Endothelial cell of hepatic sinusoid (primary cell): ENCODE data around the gene TRIM40.
"Not testable (repeated sequence)": the region's sequence is repeated elsewhere in the genome, so short reads cannot be mapped to it uniquely, and the experiment has no call there.

Experiments used
- in situ Hi-C: cut with HindIII; loops from 2 replicates; pipeline ENCODE4 v1.10.0; 2017; ENCODE audit warnings: low sequenced_read_pairs

TRIM40 gene

DNA sequence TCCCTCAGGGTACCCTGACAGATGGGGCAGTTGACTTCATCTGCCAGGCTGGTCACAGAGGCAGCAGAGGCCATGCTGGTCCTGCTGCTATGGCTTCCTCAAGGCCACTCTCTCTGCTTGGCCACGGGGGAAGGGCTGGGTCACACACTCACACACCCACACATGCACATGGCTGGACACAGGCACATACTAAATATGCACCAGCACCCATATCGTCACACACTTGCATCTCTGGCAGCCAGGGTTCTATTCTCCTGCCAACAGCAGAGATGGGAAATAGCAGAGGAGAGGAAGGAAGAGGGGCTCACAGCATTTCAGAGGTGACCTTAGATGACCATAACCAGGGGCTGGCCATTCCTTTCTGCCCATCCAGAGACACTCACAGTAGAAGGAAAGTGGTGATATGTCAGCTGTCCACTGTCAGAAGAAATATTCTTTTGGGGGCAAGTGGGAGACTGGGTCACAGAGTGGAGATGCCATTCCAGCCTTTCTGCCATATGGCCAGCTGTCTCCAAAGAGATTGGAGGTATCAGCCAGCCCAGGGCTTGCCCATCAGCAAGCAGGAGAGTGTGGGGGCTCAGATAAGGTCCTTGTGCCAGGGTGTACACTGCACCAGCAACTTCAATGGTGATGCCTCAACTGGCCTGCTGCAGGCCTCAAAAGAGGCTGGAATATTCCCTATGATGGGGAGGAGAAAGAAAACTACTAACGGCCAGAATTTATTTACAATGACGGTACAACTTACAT lies 25.0 kb downstream of the TRIM40 start, which contains the start of gene TRIM10:
Gene TRIM10 (minus strand): TSS at position 427 of the 747 bp plus-strand sequence. CDS start 353 bp downstream, at position 74.
- in situ Hi-C loops, result no loop called here

DNA sequence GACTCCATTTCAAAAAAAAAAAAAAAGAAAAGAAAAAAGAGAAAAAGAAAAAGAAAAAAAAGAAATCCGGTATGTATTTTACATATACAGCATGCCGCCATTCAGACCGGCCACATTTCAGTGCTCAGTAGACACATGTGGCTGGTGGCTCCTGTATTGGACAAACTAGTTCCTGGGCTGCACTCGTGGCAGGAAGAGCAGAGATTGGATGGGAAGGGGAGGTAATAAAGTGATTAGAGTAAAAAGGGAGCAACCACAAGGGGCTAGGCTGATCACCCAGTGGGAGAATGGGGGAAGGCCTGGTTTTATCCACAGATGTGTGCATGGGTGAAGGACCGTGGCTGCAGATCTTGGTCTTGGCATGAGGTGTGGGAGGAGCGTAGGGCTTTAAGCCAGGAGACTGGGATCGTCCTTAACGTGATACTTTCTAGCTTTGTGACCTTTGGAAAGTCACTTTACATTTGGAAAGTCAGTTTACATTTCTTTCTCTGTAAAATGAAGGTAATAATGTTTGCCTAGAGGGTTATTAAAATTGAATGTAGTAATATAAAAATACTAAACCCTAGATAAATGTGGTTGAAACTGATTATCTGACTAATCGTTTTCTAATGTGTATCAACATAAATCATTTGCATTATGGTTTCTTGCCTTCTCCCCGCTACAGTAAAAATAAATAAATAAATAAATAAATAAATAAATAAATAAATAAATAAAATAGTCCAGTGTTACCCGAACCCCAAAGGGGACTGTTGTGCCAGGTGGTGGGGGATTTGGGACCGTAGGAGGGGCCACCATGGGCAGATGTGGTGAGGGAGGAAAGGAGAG lies 26.5 kb downstream of the TRIM40 start:
- in situ Hi-C loops, result no loop called here

DNA sequence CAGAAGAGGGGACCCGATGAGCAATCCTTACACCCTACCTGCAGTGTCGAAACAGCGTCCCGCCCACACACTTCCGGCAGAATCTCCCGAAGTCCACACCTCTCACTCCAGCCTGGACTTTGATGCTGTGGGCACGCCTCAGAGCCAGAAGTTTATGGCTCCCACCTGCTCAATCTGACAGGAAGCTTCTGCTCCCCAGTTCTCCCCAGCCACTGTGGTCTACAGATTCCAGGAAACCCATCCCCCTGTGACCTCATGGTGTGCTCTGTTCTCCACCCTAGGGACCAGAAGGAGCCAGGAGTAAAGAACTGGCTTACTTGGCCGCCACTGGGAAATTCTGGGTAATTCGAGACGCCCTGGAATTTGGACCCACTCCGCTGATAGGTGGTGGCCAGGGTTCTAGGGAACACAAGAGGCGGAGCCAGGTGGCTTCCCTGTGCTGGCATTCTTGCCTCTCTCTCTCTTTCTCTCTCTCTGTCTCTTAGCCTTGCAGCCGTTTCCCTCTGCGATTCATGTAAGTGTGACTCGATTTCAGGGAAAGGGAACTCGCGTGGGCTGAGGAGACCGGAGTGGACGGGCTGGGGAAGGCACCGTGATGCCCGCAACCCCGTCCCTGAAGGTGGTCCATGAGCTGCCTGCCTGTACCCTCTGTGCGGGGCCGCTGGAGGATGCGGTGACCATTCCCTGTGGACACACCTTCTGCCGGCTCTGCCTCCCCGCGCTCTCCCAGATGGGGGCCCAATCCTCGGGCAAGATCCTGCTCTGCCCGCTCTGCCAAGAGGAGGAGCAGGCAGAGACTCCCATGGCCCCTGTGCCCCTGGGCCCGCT lies 27.4 kb downstream of the TRIM40 start, which contains the start of gene TRIM15:
Gene TRIM15 (plus strand): TSS at position 457 of the 828 bp plus-strand sequence. CDS start 139 bp downstream, at position 596.
- in situ Hi-C loops, result no loop called here

DNA sequence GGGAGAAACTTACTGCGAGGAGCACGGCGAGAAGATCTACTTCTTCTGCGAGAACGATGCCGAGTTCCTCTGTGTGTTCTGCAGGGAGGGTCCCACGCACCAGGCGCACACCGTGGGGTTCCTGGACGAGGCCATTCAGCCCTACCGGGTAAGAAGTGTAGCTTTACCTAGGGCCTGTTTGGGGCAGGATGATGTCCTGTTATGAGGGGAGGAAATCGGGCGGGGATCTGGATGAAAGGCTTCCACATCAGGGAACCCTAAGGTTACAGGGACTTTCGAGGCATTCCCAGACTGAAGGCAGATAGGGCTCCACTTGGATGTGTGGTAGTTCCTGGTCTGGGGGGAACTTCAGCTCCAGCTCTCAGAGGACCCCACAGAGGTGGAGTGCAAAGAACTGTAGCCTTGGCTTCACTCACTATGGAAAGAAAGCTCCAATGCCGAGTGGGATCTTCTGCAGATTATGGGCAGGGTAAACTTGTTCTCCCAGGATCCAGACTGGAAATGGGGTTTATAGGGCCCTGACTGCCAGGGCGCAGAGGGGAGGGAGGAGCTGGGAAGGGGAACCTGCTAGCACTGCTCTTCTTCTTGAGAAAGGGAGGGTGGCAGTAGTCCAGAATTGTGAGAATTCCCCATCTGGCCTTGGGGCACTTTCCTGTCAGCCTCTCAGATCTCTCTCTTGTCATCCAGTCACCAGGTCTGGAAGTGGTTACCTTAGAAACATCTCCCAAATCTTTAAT lies 28.1 kb downstream of the TRIM40 start:
- in situ Hi-C loops, result no loop called here

DNA sequence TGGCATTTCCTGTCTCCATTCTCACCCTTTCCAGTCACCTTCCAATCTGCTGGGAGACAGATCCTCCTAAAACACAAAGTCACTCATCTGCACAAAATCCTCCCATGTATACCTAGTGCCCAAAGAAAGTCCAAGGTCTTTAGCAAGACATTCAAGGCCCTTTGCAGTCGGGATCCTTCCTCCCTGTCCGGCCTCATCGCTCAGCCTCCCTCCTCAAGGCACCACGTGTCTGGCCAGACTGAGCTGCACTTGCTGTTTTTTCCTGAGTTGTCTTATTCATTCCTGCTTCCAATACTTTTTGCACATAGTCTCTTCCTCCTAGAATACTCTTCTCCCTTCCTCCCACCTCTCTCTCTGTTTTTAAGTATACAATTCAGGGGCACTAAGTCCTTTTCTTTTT lies 28.8 kb downstream of the TRIM40 start:
- in situ Hi-C loops, result no loop called here

DNA sequence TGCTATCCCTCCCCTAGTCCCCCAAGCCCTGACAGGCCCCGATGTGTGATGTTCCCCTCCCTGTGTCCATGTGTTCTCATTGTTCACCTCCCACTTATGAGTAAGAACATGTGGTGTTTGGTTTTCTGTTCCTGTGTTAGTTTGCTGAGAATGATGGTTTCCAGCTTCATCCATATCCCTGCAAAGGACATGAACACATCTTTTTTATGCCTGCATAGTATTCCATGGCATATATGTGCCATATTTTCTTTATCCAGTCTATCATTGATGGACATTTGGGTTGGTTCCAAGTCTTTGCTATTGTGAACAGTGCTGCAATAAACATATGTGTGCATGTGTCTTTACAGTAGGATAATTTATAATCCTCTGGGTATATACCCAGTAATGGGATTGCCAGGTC lies 29.3 kb downstream of the TRIM40 start:
- in situ Hi-C loops, result not testable (repeated sequence)

DNA sequence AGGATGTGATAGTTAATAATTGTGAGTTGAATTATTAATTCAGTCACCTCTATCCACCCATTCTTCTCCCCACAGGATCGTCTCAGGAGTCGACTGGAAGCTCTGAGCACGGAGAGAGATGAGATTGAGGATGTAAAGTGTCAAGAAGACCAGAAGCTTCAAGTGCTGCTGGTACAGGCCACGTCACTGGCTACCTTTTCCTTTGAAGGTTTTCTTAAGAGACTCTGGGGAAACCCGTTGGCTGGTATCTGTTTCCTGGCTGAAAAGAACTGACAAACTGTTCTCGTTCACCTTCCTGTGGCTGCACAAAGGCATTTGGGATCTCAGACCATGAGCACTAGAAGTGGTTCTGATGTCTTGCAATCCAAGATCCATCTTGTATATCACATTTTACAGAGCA lies 31.2 kb downstream of the TRIM40 start:
- in situ Hi-C loops, result no loop called here

DNA sequence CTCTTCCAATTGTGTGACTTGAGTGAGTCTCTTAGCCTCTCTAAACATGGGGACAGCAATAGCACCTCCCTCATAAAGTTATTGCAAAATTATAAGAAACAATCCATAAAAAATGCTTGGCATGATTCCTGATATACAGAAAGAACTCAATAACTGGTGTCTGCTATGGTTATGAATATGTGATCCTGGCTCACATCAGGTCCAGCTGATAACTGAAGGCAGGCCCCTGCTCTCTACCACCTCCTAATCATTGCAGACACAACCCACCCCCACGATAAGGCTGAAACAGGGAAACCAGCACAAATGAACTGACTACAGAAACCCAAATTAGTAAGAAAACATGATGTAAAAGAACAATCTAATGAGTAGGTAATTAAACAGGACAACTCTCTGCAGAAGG lies 32.8 kb downstream of the TRIM40 start:
- in situ Hi-C loops, result no loop called here

DNA sequence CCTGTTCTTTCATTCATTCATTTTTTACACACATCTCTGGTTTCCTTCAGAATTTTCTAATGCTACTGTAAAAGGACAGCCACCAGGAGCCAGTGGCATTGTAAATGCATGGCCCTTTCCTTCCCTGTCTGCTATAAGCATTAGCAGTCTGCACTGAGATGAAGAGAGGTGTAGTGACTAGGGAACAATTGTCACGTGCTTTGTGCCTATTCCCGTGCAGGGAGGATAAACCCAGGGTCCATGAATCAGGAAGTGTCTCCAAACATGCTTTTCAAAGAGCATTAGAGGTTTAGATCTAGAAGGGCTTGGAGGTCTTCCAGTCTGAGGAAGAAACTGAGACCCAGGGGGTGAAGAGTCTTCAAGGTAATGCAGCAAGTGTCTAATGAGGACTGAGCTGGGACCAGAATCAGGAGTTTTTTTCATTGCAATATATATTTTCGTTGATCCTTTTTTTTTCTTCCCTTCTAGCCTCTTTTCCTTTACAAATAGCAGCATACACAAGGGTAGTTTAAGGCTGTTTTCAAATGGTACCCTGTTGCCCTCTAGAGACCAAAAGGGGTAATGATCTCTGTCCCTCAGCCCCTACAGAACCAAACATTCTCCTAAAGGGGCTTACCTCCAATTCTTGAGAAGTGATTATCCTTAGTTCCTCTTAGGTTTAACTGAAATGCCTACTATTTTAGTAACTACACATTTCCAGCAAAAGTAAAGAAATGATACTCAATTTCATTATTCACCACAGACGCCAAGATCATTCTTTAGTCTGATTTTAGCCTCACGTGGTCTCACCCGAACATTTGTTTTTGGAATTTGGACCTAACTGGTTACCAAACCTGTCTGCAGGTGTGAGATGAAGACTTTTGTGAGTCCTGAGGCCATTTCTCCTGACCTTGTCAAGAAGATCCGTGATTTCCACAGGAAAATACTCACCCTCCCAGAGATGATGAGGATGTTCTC lies 34.0 kb downstream of the TRIM40 start:
- in situ Hi-C loops, result no loop called here

DNA sequence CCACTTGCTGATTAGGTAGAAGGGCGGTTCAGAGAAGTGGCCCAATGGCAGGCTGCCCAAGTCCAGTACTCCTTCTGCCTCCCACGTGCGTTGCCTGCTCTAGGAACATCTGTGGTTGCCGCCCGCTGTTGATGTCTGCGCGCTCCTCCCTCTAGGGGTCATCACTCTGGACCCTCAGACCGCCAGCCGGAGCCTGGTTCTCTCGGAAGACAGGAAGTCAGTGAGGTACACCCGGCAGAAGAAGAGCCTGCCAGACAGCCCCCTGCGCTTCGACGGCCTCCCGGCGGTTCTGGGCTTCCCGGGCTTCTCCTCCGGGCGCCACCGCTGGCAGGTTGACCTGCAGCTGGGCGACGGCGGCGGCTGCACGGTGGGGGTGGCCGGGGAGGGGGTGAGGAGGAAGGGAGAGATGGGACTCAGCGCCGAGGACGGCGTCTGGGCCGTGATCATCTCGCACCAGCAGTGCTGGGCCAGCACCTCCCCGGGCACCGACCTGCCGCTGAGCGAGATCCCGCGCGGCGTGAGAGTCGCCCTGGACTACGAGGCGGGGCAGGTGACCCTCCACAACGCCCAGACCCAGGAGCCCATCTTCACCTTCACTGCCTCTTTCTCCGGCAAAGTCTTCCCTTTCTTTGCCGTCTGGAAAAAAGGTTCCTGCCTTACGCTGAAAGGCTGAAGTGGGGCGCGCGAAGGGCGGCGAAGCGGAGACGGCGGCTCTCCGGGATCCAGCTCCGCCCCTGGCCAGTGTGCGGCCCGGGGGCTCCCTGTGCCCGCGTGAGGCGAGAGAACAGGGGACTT lies 35.9 kb downstream of the TRIM40 start:
- in situ Hi-C loops, result no loop called here

DNA sequence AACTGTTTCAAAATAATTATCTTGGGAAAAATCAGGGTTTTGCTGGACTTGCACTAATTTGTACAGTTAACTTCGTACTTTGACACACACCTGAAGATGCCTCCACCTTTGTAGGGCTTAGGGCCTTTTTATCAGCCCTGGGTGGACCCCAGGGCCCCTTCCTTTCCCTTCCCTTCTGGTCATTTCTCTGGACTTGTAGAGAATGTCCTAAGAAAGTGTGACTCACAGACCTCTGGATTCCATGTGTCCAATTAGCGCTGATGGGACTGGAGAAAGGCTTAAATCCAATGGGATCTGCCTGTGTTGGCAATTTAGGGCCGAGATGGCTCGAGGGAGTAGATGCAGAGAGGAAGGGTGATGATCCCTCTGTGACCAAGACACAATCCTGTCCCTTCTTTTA lies 36.7 kb downstream of the TRIM40 start:
- in situ Hi-C loops, result no loop called here

DNA sequence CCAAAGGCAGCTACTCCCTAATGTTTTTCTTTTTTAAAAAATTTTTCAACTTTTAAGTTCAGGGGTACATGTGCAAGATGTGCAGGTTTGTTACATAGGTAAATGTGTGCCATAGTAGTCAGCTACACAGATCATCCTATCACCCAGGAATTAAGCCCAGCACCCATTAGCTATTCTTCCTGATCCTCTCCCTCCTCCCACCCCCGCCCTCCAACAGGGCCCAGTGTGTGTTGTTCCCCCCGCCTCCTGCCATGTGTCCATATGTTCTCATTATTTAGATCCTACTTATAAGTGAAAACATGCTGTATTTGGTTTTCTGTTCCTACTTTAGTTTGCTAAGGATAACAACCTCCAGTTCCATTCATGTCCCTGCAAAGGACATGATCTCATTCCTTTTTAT lies 39.8 kb downstream of the TRIM40 start:
- in situ Hi-C loops, result no loop called here

DNA sequence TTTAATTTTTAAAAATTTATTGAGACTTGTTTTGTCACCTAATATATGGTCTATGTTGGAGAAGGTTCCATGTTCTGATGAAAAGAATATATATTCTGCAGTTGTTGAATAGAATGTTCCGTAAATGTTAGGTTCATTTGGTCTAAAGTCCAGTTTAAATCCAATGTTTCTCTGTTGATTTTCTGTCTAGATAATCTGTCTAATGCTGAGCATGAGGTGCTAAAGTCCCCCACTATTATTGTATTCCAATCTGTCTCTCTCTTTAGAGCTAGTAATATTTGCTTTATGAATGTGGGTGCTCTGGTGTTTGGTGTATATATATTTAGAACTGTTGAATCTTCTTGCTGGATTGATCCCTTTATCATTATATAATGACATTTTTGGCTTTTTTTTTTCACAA lies 42.9 kb downstream of the TRIM40 start:
- in situ Hi-C loops, result no loop called here

DNA sequence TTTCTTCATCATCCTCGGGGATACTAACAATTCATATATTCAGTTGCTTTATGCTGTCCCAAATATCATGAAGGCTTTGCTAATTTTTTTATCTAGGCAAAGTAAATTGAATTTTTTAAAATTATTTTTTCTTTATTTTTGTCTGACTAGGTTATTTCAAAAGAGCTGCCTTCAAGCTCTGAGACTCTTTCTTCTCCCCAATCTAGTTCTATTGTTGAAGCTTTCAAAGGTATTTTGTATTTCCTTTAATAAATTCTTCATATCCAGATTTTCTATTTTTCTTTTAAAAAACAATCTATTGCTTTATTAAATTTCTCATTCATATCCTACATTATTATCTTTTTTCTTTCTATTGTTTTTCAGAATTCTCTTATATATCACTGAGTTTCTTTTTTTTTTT lies 44.2 kb downstream of the TRIM40 start:
- in situ Hi-C loops, result no loop called here

DNA sequence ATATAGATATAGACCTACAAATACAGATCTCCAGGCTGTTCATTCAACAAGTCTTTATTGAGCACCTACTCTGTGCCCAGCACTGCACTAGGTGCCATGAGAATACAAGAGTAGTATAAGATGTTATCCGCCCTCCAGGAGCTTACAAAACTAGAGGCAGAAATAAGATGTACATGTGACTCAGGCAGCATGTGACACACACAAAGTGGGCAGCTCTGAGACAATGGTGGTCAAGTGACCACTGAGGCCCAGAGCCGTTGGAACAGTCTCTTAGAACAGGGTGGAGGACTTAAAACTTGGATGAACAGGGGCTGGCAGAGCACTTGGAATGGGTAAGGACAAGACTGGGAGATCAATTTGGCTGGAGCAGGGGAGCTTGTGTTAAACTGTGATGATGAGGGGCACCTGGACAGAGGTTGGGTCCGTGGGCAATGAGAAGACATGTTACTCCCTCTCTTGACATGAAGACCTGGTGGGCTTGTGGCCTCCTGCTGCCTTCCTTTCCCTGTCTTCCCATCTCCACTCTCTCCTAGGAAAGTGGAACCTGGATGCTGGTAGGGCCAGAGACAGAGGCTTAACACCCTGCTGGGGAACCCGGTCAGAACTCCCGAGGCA lies 48.6 kb downstream of the TRIM40 start:
- in situ Hi-C loops, result no loop called here

DNA sequence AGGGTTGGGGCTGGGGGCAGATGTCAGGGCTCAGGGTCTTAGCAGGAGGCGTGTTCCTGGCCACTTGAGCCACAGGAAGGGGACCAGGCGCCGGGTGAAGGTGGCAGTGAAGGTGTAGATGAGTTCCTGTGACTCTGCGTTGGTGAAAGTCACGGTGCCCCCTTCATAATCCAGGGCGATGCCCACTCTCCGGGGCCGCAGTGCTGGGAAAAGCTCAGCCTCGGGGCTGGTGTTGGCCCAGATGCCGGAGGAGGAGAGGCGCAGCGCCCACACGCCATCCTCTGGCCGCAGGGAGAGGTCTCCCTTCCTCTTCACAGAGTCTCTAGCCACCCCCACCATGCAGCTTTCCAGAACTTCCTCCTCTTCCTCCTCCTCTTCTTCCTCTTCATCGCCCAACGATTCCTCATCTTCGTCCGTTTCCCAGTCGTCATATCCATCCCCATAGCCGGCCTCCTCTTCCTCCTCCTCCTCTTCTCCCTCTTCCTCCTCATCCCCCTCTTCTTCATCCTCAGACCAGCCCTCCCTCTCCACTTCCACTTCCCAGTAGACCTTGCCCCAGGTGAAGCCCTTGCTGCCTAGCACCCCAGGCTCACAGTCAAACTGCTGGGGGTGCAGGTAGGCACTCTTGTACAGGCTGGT lies 50.0 kb downstream of the TRIM40 start:
- in situ Hi-C loops, result no loop called here

DNA sequence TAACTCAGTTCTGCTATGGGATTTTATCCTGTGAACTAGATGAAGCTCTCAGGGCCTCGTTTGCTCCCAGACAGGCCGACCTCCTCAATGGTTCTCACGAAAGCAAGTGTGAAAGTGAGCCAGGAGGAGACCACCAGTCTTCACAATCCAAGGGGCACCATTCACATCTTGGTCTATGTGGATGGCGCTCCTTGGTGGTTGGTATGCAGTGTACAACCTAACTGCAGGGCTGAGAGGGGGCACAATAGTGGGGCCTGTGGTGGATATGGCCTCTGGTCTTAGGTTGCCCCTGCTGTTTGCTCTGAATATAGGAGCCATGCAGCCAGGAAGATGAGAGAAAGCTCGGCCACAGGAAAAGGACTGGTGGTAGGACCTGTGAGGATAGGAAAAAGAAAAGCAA lies 52.6 kb downstream of the TRIM40 start:
- in situ Hi-C loops, result no loop called here

DNA sequence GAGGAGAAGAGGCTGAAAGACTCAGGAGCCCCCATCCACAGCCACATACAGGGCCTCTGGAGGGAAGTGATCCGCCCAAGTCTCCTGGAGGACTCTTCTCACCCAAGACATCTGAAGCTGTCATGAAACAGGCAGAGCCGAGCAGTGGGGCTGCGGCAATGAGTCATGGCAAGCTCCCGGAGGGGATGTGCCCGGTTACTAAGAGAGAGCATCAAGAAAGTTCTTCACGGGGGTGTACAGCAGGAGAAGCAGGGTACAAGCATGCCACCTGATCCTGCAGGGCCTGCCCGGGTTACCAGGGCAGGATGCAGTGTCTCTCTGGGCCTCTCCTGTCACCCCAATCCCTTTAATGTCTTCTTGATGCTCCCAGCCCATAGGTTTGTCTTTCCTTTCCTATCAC lies 56.1 kb downstream of the TRIM40 start:
- in situ Hi-C loops, result no loop called here
